Stimulated activated CD4-positive, alpha-beta T cell treated with anti-CD3 and anti-CD28 coated beads, TNF-alpha, amount 100 ng/mL, for 48 hours (primary cell): ENCODE data around the gene UBALD1.

ENCODE experiments used
- DNase-seq, 3 donors: peaks; one replicate each; pipeline ENCODE4 v3.0.0-alpha.2; 2020; ENCODE audit warnings: low read depth in 3 of 3

UBALD1 gene

DNA sequence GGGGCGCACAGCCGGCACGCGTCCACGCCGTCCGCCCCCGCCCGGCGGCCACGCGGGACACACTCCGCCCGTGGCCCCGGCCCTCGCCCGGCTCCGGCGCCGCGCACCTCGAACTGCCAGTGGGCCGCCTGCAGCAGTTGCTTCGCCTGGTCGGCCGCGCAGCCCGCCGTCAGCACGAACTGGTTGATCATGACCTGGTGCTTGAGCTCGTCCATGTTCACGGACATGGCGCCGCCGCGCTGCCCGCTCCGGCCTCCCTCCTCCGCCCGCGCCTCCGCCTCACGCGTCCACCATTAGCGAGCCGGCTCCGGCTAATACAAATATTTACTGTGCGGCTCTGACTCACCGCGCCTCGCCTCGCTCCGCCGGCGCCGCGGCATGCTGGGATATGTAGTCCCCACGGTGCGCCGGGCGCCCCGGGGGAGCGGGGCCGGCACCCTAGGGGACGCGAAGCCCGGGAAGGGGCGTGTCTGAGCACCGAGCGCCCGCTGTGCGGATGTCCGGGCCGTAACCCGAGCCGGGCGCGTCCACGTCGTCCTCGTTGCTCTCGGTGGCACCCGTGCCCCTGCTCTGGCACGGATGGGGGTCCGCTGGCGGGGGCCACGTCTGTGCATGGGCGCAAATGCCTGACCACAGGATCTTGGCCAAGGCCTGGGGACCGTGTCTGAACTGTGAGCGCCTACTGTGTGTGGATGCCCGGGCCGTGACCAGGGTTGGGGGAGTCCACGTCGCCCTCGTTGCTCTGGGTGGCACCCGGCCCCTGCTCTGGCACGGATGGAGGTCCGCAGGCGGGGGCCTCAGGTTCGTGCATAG lies at the start of gene UBALD1:
UBALD1 (minus strand) TSS at position 318 of the 813 bp plus-strand sequence; CDS start at position 227, 91 bp downstream.
- peak; percentile 65 to 78 (median 67) for DNase-seq

GRCh38 chr16:4663777-4664465 lies 49.2 kb upstream of the UBALD1 start:
- no peak for DNase-seq

DNA sequence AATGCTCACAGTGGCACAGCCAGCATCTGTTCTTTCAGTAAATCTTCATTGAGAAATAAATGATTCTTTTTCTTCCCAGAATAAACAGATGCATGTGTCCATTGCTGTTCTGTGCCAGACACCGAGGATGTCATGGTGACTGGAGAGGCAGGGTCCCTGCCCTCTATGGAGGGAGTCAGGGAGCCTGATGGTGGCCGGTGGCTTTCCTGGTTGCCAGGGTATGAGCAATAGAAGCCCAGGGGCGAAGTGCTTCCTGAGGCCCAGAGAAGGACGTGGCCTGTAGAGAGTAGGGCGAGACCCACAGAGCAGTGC lies 48.7 kb upstream of the UBALD1 start:
- no peak for DNase-seq

- no peak for DNase-seq
Measured at GRCh38 chr16:4661661-4662060, 47.0 kb upstream of the UBALD1 start.

- DNase-seq, result peak; percentile 46 to 80 (median 54)
Measured at GRCh38 chr16:4660454-4661007, 45.8 kb upstream of the UBALD1 start.

GRCh38 chr16:4659363-4660353 lies 45.0 kb upstream of the UBALD1 start:
- DNase-seq, result no peak

- no peak for DNase-seq
Measured at GRCh38 chr16:4656695-4657686, 42.3 kb upstream of the UBALD1 start.

GRCh38 chr16:4656221-4656620 lies 41.5 kb upstream of the UBALD1 start:
- DNase-seq, result no peak

- DNase-seq, result no peak
Measured at GRCh38 chr16:4655801-4656200, 41.1 kb upstream of the UBALD1 start.

DNA sequence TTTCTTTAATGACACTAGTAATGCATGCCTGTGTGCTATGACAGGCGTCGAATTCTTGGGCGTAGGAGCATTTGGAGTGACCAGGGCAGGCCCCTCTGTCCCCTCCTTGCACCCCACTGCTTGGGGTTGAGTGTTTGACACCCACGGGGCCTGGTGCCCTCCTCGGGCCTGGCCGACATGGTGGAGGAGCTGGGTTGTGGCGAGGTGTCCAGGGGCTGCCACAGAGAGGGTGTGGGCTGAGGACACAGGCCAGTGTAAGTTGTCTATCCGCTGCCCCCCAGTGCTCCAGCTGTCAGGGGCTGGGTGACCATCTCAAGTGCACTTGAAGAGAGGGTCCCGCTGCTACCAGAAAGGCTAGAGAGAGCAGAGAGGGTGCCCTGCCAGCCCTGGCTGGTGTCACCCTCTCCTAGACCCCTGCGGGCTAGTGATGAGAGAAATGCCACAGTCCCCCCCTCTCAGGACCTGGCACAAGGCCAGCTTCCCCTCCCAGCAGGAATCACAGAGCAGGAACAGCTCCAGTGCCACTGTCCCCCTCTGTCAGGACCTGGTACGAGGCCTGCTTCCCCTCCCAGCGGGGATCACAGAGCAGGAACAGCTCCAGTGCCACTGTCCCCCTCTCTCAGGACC lies 40.4 kb upstream of the UBALD1 start:
- no peak for DNase-seq

DNA sequence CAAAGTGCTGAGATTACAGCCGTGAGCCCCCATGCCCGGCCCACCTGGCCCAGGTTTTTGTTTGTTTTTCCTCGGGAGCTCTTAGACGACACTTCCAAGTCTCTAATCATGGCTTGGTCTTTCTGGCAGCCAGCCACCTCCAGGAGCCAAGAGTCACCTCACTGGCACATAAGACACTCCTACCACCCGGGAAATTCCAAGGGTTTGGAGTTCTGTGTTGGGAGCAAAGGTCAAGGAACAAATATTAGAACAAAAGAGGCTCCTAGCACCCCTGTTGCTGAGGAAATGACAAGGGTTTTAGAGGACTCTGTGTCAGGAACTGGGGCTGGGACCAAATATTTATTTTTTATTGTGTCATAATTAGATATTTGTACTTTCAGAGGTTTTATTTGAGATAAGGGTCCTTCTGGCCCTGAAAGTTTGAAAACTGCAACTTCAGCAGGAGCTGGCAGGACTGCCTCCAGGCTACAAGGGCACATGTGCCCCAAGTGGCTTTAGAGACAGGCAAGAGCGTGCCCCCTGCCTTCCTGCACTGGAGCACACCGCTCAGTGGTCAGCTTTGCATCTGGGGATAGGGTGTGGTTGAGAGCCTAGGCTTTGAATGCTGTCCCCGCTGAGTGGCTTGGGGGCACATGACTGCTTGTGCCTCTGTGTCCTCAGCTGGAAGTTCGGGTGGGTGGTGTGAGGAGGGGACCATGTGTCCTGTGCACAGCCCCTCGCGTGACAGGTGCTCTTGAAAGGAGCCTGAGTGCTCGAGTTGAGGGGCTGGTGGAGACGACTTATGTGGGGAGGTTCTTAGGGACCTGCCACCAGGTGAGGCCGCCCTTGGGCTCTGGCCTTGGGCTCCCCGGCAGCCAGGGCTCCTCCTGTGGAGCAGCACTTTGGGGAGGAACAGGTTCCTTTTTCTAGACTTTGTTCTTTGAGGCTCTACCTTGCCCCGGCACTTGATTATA lies 39.6 kb upstream of the UBALD1 start:
- no peak for DNase-seq

DNA sequence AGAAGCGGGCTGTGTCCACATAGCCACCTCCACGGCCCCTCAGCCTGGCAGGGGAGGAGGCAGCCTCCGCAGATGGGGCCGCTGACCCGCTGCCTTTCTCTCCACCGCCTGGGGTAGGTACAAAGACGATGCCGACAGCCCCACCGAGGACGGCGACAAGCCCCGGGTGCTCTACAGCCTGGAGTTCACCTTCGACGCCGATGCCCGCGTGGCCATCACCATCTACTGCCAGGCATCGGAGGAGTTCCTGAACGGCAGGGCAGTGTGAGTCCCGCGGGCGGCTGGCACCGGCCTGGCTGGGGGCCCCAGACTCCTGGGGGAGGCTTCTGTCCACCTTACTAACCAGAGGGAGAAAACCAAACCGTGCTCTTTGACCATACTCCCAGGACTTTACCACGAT lies 37.9 kb upstream of the UBALD1 start:
- no peak for DNase-seq

- DNase-seq, result no peak
Measured at GRCh38 chr16:4651827-4652226, 37.1 kb upstream of the UBALD1 start.

DNA sequence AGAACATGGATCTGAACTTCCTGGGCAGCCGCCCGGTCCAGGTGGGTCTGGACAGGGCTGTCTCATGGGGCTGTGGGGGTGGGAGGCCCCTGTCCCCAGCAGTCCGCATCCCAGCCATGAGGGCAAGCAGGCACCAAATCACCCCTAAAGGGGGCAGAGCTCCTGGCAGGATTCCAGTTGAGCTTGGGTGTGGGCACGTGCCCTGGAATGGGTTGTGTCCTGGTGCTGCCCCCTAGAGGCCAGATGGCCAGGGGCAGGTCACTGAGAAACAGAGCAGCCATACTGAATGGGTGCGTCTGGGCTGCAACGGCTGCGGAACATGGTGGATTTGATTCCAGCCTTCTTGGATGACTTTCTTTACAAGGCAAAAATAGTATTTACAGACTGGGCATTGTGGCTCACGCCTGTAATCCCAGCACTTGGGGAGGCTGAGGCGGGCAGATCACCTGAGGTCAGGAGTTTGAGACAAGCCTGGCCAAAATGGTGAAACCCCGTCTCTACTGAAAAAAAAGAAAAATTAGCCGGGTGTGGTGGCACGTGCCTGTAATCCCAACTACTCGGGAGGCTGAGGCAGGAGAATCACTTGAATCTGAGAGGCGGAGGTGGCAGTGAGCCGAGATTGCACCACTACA lies 35.9 kb upstream of the UBALD1 start:
- DNase-seq, result peak; percentile 65 to 76 (median 70)

GRCh38 chr16:4649744-4650442 lies 35.2 kb upstream of the UBALD1 start:
- DNase-seq, result no peak

- DNase-seq, result no peak
Measured at GRCh38 chr16:4648917-4649316, 34.2 kb upstream of the UBALD1 start.

DNA sequence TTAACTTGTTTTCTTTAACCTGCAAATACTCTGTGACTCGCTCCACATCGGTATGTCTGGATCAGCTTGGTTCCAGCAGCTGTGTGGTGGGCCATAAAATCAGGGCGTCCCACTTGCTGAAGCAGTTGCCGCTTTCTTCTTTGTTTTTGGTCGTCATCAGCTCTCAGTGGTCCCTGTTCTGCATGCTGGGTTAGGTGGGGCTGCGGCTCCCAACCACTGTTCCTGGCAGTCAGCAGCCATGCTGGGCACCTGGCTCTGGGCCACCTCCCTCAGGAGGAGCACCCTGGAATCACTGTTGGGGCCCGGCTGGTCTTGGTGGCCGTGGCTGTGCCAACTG lies 32.9 kb upstream of the UBALD1 start:
- no peak for DNase-seq
